Heart left ventricle (tissue), 13 donors: ENCODE data around the gene SIAE.

Source experiments
- CTCF ChIP-seq, 12 donors: fragments of 200-600 bp; sonication (generic) in 4 of 12; IDR thresholded peaks; one replicate each; pipeline versions ENCODE4 v1.5.0 to v1.8.0; 2018 to 2022; ENCODE audit warnings: antibody characterized with exemption in 12 of 12, mild to moderate bottlenecking in 5 of 12
- POLR2A ChIP-seq, 2 donors: fragments of 450-650 bp; IDR thresholded peaks; one replicate each; pipeline ENCODE4 v1.6.1; 2017; ENCODE audit warnings: antibody characterized with exemption in 2 of 2, mild to moderate bottlenecking in 2 of 2, moderate library complexity in 2 of 2
- donor health status: ischemic (EF 13 %, LVEDD 7.1; RV severe dilation, severe dysfunction).
- donor health status: DM: no; HTN: yes; CAD: no.
- donor health status: DM: no; HTN: no; CAD: no.
- donor health status: ischemic (EF 25% LVEDD 6.9; RV normal size, moderate dysfunction).
- donor health status: ischemic (EF 25% LVEDD 5.7; RV mildly dilated, moderate dysfunction).
- donor health status: ischemic (EF 35%, LVEDD 5.7; RV mildly dilated, moderate dysfunction).
- donor health status: nonischemic (EF 11% LVEDD 7.7; RV severe dilation, severe dysfunction).
- donor health status: DM: yes; HTN: yes; CAD: no.
- donor health status: PGD.
- donor health status: ischemic (EF 29% LVEDD 5.4; RV normal size, mild dysfunction).
- donor health status: nonischemic (EF 23%, LVEDD 6.1; RV moderate dilation, normal function).

GRCh38 chr11:124717421-124717785 is 43.9 kb upstream of the SIAE start:
- no peak for TF ChIP-seq CTCF (IDR thresholded peaks at IDR 0.05)
- no peak for TF ChIP-seq POLR2A (IDR thresholded peaks at IDR 0.05)
